HG03575 (cell line): ENCODE measurements around the gene ADGRG3.

Source experiments
- ATAC-seq: cut with Tn5 transposase; IDR thresholded peaks from one replicate; pipeline ENCODE4 v1.9.1; 2021; ENCODE audit not compliant: unreplicated experiment, insufficient number of reproducible peaks, low FRiP score; ENCODE audit errors: extremely low read depth

Gene ADGRG3

DNA sequence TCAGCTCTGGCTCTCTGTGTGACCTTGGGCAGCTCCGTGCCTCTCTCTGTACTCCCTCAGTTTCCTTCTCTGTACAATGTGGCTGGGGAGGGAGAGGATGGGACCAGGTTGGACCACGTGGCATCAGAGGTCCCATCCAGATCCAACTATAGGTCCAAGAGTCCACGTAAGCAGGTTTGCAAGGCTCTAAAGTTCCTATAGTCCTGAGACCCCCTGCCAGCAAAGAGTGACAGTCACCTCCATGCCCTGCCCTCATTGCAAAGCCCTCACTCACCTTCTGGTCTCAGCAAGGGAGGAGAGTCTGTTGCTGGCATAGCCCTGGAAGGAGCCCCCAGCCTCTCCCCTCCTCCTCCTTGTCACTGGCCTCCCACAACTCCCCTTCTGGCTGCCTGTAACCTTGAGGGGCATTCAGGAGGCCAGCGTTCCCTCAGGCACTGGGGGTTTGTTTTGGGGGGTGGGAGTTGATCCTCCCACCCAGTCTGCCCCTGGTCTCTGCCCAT lies 20.4 kb downstream of the ADGRG3 start:
- ATAC-seq: no peak

DNA sequence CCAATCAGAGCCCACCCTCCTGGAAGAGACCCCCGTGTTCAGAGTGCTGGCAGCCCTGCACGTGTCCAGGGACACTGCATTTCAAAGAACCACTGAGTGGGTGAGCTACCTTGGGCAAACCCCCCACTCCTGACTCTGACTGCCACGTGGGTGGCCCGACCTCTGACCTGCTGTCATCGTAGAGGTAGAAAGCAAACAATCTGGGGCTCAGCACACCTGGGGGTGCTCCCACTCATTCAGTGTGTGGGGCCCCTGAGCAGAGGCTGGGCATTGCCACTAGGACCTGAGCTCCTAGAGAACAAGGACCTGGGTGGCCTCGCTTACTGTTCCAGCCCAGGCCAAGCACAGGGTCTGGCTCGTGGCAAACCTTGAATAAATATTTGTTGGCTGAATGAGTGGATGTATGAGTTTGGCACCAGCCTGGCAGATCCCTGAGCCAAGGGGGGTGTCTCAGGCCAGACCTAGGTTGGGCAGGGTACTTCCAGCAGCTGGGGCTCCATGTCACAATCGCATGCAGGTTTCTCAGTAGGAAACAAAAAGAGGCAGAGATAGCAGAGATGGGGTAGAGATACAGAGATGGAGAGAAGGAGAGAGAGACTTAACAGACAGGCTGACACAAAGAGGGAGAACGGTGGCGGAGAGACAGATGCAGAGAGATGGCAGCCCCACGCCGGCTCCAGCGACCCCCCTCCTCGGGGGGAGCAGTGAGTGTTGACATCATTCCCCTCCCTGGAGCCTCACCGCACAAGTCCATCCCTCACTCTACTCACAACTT lies 21.1 kb downstream of the ADGRG3 start:
- no peak for ATAC-seq

DNA sequence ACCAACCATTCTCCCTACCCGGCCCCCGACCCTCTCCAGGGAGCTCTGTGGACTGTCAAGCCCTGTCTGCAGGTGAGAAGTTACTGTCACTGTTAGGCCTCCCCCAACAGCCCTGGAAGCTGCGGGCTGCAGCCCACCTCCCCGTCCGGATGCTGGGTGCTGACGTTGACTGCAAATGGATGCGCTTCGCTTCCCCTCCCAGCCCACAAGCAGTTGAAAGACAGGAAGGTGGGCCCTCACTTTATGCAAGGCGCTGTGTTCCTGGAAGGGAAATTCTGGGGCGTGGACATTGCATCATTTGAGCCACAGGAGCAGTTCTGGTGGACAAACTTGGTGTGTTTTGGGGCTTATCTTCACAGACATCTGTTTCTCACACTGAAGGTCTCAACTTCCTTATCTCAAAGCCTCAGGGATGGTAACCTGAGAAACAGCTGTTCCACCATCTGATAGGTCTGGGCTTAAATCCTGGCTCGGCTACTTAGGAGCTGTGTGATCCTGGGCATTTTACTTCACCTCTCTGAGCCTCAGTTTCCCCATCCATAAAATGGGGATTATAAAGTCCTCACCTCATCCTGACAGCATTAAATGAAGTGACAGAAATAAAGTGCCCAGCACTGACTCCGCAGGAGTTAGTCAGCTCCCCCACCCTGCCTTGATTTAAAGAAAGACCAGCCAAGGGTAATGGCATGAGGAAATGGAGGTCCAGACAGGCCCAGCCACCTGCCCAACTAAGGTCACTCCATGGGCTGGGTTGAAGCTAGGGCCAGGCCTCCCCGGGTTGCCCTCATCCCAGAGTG lies 21.9 kb downstream of the ADGRG3 start:
- ATAC-seq: no peak

DNA sequence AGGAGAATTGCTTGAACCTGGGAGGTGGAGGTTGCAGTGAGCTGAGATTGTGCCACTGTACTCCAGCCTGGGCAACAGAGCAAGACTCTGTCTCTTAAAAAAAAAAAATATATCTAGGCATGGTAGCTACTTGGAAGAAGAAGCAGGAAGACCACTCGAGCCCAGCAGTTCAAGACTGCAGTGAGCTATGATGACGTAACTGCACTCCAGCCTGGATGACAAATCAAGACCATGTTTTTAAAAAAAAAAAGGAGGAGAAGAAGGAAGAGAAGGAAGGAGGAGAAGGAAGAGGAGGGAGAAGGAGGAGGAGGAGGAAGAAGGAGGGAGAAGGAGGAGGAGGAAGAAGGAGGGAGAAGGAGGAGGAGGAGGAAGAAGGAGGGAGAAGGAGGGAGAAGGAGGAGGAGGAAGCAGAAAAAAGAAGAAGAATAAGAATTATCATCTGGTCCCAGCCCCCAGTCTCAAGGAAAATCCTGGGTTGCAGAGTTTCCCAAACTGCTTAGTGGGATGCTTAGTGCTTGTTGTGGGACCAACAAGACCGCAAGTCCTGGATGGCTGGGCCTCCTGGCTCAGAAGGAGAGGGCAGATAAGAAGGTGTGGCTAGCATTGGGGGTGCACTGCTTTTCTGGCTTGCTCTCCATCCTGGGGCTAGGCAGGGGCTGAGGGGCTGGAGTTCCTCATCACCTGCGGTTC lies 22.8 kb downstream of the ADGRG3 start:
- ATAC-seq: no peak

DNA sequence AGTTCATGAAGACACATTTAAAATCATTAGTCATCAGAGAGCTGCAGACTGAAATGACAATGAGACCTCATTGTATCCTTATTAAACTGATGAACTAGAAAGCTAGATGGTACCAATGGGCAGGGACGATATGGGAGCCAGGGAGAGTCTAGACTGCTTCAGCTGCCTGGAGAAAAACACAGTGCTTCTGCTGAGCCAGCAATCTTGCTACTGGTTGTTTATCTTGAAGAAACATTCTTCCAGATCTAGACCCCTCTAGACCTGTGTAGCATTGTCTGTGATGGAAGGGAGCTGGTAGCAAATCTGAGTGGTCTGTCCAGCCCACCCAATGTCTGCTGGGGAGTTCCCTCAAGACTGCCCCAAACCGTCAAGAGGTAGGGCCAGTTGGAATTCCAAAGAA lies 24.5 kb downstream of the ADGRG3 start:
- ATAC-seq: no peak

DNA sequence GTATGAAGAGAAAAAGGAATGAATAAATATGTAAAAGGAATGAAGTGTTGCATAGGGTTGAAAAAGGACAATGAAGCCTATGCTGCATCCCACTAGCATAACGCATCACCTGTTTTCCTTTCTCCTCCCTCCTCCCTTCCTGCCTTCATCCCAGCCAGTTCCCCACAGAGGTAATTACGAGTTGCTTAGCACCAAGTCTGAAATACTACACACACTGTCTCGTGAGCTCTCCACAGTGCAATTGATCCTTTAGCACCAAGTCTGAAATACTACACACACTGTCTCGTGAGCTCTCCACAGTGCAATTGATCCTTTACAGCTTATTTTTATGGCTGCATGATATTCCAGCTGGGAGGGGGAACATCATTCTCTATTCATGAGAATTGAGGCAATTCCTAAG lies 25.4 kb downstream of the ADGRG3 start:
- no peak for ATAC-seq

DNA sequence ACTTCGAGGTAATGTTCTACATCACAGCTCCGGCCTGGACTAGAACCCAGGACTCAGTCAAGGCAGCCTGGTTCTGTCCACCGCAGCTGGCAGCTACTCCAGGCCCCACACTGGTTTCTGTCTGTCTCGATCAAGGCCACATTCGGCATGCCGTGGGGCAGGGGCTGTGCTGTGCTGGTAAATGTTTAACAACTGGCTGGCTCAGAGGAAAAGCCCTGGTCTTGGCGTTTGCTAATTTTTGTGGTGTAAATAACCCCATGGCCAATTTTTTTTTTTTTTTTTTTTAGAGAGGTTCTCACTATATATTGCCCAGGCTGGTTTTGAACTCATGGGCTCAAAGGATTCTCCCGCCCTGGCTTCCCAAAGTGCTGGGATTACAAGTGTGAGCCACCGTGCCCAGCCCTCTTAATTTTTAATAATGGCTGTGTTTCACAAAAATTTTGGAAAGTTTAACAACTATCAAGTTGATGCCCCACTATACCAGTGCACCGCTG lies 26.2 kb downstream of the ADGRG3 start:
- no peak for ATAC-seq

DNA sequence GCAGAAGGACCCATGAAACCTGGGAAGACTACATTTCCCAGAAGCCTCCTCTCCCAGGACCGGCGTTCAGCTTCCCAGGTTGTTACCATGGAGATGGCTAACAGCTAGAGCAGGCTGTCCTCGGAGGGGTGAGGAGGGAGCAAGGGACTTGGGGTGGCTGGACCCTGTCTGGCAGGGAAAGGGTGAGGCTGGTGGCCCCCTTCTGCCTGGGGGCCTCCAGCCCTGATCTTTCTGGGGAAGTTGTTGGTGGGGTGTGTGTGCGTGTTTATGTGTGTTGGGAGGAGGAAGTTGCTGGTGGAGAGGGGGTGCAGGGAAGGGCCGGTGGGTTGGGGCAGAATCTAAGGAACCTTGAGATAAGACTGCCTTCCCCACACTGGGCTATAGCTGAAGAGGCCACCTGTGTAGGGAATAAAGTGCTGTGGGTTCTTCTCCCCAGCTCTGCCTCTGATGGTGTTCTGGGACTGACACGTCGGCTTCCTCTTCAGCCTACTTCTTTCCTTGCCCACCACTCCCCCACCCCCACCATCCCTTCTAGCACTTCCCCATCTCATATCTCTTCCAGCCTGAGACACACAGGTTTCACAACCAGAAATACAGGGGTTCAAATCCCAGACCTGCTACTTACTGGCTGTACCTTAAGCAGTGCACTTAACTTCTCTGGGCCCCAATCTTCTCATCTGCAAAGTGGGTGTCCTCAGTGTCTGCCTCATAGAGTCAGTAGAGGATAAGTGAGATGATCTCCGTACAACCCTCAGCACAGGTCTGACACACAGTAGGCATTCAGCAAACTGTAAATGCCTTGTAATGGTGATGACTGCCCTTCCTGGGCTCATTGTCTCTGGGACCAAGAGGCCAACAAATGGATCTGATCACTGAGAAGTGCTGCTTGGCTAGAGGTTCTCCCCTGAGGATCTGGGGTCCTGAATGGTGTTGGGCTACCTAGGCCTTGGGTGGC lies 26.9 kb downstream of the ADGRG3 start, which contains the start of gene DRC7:
Gene DRC7 (plus strand): TSS at position 82 of the 955 bp plus-strand sequence. CDS start 3,144 bp downstream, outside the sequence.
- ATAC-seq: no peak

DNA sequence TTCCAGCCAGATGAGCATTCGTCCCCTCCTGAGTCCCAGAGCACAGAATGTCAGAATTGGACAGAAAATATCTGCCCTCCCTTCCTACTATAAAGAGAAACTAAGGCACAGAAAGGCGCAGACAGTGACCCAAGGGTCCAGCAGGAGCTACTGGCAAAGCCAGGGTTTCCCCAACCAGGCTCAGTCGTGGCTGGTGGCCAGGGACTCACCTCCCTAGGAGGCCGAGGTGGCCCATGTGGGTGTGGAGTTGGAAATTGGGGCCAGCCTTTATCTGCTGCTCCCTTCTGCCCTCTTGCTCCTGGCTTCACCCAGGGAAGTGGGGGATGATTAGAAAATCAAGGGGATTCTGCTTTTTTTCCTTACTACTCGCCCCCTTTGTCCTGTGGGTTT lies 27.6 kb downstream of the ADGRG3 start:
- ATAC-seq: no peak

DNA sequence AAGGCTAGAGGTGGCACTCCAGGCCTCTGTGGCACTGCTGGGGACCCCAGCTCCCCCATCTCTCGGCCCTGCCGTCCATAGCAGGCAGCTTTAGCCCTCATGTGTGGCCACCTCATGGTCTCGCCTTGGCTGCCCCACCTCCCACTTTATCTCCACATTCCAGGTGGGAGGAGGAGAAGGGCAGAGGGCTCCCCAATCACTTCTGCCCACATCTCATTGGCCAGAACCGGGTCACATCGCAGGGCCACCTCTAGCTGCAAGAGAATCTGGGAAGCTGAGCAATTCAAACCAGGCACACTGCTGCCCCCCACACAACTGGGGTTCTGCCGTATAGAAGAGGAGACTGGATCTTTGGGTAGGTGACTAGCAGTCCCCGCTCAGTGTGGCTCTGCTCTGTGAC lies 28.1 kb downstream of the ADGRG3 start:
- ATAC-seq: no peak

DNA sequence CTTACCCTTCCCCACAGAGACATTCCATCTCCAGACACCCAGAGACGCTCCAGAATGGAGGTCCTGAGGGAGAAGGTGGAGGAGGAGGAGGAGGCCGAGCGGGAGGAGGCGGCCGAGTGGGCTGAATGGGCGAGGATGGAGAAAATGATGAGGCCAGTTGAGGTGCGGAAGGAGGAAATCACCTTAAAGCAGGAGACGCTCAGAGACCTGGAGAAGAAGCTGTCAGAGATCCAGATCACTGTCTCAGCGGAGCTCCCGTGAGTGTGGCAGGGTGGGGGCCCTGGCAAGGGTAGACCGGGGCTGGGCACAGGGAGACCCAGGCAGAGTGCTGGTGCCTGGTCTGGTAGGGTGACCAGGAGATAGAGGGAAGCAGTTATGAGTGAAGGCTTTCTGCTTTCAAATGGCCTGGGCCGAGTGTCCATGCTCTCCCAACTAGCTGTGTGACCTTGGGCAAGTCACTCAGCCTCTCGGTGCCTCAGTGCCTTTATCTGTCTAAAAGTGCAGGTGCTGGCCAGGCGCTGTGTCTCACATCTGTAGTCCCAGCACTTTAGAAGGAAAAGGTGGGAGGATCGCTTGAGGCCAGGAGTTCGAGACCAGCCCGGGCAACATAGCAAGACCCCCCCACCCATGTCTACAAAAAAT lies 29.9 kb downstream of the ADGRG3 start:
- no peak for ATAC-seq

DNA sequence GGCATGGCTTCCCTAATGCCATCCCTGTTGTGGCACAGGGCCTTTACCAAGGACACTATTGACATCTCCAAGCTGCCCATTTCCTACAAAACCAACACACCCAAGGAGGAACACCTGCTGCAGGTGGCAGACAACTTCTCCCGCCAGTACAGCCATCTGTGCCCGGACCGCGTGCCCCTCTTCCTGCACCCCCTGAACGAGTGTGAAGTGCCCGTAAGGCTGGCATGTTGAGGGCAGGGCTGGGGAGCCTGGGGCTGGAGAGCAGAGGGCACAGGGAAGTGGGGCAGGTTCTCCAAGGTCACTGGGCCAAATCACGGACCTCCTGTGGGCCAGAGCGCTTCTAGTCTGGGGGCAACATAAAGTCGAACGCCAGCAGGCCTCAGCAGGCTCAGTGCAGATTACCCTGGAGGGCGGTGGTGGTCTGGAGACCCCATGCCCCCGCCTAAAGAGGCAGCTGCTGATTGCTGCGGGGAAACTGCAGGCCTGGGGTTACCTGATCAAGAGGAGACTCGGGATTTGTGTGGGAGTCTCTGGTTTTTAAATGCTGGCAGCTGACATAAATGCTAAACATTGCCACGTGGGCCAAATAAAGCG lies 30.8 kb downstream of the ADGRG3 start:
- ATAC-seq: no peak

DNA sequence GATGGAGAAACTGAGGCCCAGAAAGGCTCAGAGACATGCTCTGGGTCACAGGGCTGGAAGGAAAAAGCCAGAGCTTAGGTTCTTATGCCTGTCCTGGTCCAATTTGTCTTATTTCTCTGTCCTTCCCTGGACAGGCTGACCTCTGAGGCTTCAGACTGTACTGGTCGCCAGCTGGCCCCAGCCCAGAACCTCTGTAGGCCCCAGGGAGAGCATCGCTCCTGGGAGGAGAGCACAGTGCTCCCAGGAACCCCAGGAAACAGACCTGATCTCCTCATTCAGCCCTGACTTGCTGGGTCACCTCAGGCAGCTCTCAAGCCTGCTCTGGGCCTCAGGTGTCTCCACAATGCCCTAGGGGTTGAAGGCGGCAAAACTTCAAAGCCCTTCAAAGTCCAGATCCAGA lies 31.4 kb downstream of the ADGRG3 start:
- no peak for ATAC-seq

DNA sequence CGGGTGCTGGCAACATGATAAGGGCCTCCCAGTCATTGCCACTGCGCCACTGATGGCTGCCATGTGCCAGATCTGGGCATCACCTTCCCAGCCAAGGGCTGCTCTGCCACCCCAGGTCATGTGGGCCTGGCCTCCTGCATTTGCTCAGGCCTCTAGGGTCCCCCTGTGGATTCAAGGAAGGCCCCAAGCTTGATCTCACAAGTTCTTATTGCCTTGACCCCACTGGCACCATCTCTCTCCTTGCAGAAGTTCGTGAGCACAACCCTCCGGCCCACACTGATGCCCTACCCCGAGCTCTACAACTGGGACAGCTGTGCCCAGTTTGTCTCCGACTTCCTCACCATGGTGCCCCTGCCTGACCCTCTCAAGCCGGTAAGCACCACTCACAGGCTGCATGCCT lies 31.8 kb downstream of the ADGRG3 start:
- ATAC-seq: no peak

DNA sequence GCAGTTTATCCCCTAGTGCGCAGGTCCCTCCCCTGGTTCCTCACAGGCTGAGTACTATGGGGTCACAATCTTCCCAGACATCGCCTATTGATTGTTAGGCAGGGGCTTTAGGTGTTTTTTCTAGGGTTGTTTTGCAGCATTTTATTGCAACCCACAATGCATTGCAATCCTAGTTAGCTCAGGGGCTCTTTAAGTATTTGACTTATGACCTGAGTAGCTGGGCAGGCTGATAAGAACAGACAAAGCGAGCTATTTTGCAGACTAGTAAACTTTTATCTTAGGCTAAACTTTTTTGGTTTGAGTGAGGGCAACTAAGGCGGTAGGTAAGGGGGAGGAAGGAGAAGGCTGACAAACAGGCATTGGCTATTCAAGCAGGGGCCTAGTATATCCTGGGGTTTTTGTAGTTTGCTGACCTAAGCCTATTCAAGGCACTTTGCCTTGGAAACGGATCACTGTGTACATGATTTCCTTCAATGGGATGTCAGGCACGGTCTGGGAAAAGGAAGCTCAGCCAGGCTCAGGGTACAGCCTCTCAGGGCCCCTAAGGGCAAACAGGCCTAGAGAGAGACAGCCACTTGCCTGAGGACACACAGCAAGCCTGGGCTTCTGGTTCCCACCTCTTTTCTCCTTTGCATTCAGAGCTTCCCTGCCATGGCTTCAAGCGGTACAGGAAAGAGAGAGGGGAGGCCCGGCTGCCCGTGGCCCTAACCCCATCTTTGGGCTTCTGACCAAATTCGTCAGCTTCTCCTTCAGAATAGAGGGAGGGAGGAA lies 32.9 kb downstream of the ADGRG3 start:
- no peak for ATAC-seq

DNA sequence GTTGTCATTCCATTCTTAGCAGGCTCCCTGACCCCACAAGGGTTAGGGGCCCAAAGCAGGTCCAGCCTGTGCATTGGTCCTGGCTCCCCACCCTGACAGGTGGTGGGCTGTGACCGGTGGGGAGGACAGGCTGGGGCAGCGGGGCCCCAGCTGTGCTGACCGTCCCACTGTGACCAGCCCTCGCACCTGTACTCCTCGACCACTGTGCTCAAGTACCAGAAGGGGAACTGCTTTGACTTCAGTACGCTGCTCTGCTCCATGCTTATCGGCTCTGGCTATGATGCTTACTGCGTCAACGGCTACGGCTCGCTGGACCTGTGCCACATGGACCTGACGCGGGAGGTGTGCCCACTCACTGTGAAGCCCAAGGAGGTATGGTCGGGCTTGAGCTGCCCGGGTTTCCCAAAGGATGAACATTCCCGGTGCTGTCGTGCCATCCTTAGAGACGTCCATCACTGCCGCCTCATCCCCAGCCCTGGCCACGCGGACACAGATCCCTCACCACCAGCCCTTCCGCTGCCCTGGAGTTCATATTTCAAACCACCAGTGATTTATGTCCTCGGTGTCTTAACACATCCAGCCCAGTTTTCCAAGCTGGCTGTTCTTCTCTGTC lies 33.8 kb downstream of the ADGRG3 start:
- no peak for ATAC-seq
